BE2C (cell line): ENCODE data around the gene PIP4K2C.
A peak's percentile ranks its signal among the peaks of the same experiment; 100 is the strongest.

ENCODE experiments used
- DNase-seq: peaks from one replicate; pipeline ENCODE4 v3.0.0-alpha.2; 2020
- H3K27me3 ChIP-seq: fragments of 250-450 bp; sonication (Bioruptor Pico); 2 replicates; pipeline ENCODE4 v1.5.1; 2020; ENCODE audit warnings: mild to moderate bottlenecking
- H3K36me3 ChIP-seq: fragments of 250-450 bp; sonication (Bioruptor Pico); 2 replicates; pipeline ENCODE4 v1.5.1; 2020; ENCODE audit warnings: mild to moderate bottlenecking
- H3K4me1 ChIP-seq: fragments of 250-450 bp; sonication (Bioruptor Pico); 2 replicates; pipeline ENCODE4 v1.5.1; 2020
- H3K4me3 ChIP-seq: 2 replicates; pipeline ENCODE4 v1.5.1; 2011; ENCODE audit warnings: low read depth, low read length
- H3K9me3 ChIP-seq: fragments of 250-450 bp; sonication (Bioruptor Pico); 2 replicates; pipeline ENCODE4 v1.5.1; 2020
- CTCF ChIP-seq: IDR thresholded peaks from 2 replicates; pipeline ENCODE4 v1.5.1; 2012; ENCODE audit warnings: mild to moderate bottlenecking, low read depth, low read length

PIP4K2C gene

GRCh38 chr12:57576613-57577160 is 14.3 kb upstream of the PIP4K2C start:
- DNase-seq = no peak
- Histone ChIP-seq H3K4me1 (no peaks in the 10 kb centered on the region), H3K36me3 (peaks cover 24% of the 10 kb centered on the region), H3K9me3 (no peaks in the 10 kb centered on the region), H3K4me3 (no peak overlapping the region), H3K27me3 (no peaks in the 10 kb centered on the region)
- TF ChIP-seq CTCF = no peak

DNA sequence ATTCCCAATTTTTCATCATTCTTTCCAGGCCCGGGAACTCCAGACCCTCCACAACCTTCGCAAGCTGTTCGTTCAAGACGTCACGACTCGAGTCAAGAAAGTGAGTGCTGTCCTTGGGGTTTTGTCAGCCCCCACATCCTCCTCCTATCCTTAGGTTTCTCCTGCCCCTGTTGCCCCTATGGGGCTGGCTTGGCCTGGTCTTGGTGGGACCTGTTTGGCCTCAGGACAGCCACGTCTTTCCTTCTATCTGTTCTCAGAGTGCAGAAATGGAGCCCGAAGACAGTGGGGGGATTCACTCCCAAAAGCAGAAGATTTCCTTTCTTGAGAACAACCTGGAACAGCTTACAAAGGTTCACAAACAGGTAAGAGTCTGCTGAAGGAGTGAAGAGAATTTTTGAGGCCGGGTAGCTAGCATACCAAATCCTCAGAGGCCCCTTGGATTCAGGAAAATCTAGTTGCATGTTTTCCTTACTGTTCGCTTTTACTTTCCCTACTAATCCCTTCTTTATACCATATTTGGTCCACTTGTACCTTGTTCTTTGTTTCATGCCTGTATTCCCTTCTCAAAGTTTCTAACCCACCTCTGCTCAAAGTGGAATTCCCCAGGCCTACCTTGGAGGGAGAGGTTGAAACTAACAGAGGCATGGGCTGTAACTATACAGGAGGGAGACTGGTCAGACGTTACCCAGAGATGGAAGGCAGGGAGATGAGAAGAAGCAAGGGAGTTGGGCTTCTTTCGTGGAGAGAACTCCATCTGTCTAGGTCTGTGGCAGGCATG is 12.8 kb upstream of the PIP4K2C start:
- TF ChIP-seq CTCF = no peak
- DNase-seq = no peak
- no peaks in the 10 kb centered on the region for H3K9me3 ChIP-seq
- peaks cover 13% of the 10 kb centered on the region for H3K36me3 ChIP-seq
- no peaks in the 10 kb centered on the region for H3K4me1 ChIP-seq
- H3K27me3 ChIP-seq = no peaks in the 10 kb centered on the region
- H3K4me3 ChIP-seq = no peak overlapping the region

GRCh38 chr12:57579011-57579410 is 12.0 kb upstream of the PIP4K2C start:
- DNase-seq = no peak
- TF ChIP-seq CTCF = no peak

DNA sequence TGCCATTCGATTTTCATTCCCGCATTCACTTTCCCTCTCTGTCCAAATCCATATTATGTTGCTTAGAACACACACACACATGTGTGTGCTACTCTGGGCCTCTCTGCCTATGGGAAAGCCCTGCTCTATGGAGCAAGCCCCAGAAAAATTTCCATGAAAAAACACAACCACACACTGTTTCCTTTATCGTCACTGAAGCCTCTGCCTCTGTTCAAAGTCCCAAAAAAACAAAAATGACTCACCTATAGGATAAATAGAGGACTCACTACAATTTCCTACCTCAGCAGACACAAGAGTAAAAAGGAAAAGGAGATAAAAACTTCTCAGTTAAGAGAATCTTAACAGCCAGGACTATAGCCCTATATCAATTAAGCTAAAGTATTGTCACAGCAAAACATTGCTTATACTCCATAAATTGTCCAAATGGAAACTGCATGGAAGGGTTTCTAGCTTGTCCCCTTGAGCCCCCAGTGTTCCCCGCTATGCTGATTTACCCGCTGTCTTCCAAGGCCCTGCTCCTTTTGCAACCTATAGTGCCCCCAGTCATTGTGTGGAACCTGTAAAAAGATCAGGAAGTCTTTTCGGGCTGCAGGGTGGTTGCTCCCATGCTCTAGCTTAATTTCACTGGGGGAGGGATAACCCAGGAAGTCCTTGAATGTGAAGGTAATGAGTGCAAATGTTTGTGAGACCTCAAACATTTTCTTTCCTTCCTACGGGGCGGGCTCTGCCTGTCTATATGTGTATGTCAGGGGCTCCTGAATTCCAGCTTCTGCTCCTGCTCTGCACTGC is 11.1 kb upstream of the PIP4K2C start:
- H3K36me3 ChIP-seq = peaks cover 13% of the 10 kb centered on the region

More at GRCh38 chr12:57579011-57579410, 12.0 kb upstream of the PIP4K2C start:
- H3K4me1 ChIP-seq = no peaks in the 10 kb centered on the region
- no peaks in the 10 kb centered on the region for H3K9me3 ChIP-seq
- no peaks in the 10 kb centered on the region for H3K27me3 ChIP-seq
- peaks cover 13% of the 10 kb centered on the region for H3K36me3 ChIP-seq
- H3K4me3 ChIP-seq = no peak overlapping the region

GRCh38 chr12:57580466-57580795 is 10.6 kb upstream of the PIP4K2C start:
- peak; percentile 34 for DNase-seq
- no peaks in the 10 kb centered on the region for H3K27me3 ChIP-seq
- H3K9me3 ChIP-seq = no peaks in the 10 kb centered on the region
- peaks cover 13% of the 10 kb centered on the region for H3K36me3 ChIP-seq
- TF ChIP-seq CTCF = no peak
- no peaks in the 10 kb centered on the region for H3K4me1 ChIP-seq
- no peak overlapping the region for H3K4me3 ChIP-seq

More for the DNA sequence above, 11.1 kb upstream of the PIP4K2C start:
- no peaks in the 10 kb centered on the region for H3K4me1 ChIP-seq
- no peak for DNase-seq
- H3K27me3 ChIP-seq = no peaks in the 10 kb centered on the region
- no peaks in the 10 kb centered on the region for H3K9me3 ChIP-seq
- no peak for TF ChIP-seq CTCF
- H3K4me3 ChIP-seq = no peak overlapping the region
